ENCODE data around the gene SERINC2. TPM values are rescaled to one million over a fixed set of nuclear protein-coding genes. Genes with fewer than 3 reads are reported as not detected.
"Not testable (repeated sequence)": the region's sequence is repeated elsewhere in the genome, so short reads cannot be mapped to it uniquely, and the experiment has no call there.

SERINC2 gene
- total and polyA plus RNA-seq, 7 experiments from 2014 or later = 0.22 to 2.7 (median 0.34) TPM; not detected in 4

GRCh38 chr1:31382379-31382989 lies 30.5 kb upstream of the SERINC2 start:
- Mint-ChIP-seq H3K27me3 (peaks cover 10 to 31% (median 24%) of the 10 kb centered on the region in 5 donors), H3K27ac (no peak overlapping the region), H3K9me3 (peaks cover 0 to 3% (median 0%) of the 10 kb centered on the region in 11 donors), H3K4me3 (no peak overlapping the region), H3K36me3 (no peaks in the 10 kb centered on the region), H3K4me1 (no peaks in the 10 kb centered on the region)
- ATAC-seq (no peak), DNase-seq (no peak)
- Histone ChIP-seq H3K9me3 (ENCODE audit: control insufficient read depth in 2 of 3, low read length in 3 of 3) (no peaks in the 10 kb centered on the region), H3K36me3 (ENCODE audit: control insufficient read depth in 2 of 3, insufficient read depth in 3 of 3, low read length in 3 of 3) (no peaks in the 10 kb centered on the region), H3K4me3 (ENCODE audit: low read length) (no peak overlapping the region), H3K27ac (ENCODE audit: low read depth, low read length) (no peak overlapping the region), H3K4me1 (ENCODE audit: control insufficient read depth in 2 of 2, insufficient read depth in 2 of 2, low read length in 2 of 2) (no peaks in the 10 kb centered on the region), H3K27me3 (ENCODE audit: control insufficient read depth in 2 of 2, insufficient read depth in 2 of 2, low read length in 2 of 2) (no peaks in the 10 kb centered on the region)
- ChIA-PET POLR2A (no interaction called here), CTCF (no interaction called here)
- intact Hi-C loops (cut with micrococcal nuclease) = no loop called here

- intact Hi-C loops (cut with micrococcal nuclease) = no loop called here
- DNase-seq (no peak), ATAC-seq (no peak)
- Mint-ChIP-seq H3K4me1 (peaks cover 0 to 2% (median 0%) of the 10 kb centered on the region in 7 donors), H3K27me3 (peaks cover 10 to 36% (median 24%) of the 10 kb centered on the region in 5 donors), H3K36me3 (no peaks in the 10 kb centered on the region), H3K27ac (no peak overlapping the region), H3K4me3 (no peak overlapping the region), H3K9me3 (peaks cover 0 to 4% (median 0%) of the 10 kb centered on the region in 11 donors)
- no peaks in the 10 kb centered on the region for H3K4me1 ChIP-seq (ENCODE audit: control insufficient read depth in 2 of 2, insufficient read depth in 2 of 2, low read length in 2 of 2)
- ChIA-PET CTCF (no interaction called here), POLR2A (no interaction called here)
- H3K9me3 ChIP-seq (ENCODE audit: control insufficient read depth in 2 of 3, low read length in 3 of 3) = no peaks in the 10 kb centered on the region
- no peak overlapping the region for H3K27ac ChIP-seq (ENCODE audit: low read depth, low read length)
- no peaks in the 10 kb centered on the region for H3K27me3 ChIP-seq (ENCODE audit: control insufficient read depth in 2 of 2, insufficient read depth in 2 of 2, low read length in 2 of 2)
- no peak overlapping the region for H3K4me3 ChIP-seq (ENCODE audit: low read length)
- no peaks in the 10 kb centered on the region for H3K36me3 ChIP-seq (ENCODE audit: control insufficient read depth in 2 of 3, insufficient read depth in 3 of 3, low read length in 3 of 3)
These were observed 29.0 kb upstream of the SERINC2 start for GRCh38 chr1:31383967-31384366.

- H3K36me3 ChIP-seq (ENCODE audit: control insufficient read depth in 2 of 3, insufficient read depth in 3 of 3, low read length in 3 of 3); H3K36me3 Mint-ChIP-seq; H3K9me3 Mint-ChIP-seq; H3K4me1 ChIP-seq (ENCODE audit: control insufficient read depth in 2 of 2, insufficient read depth in 2 of 2, low read length in 2 of 2); H3K27ac ChIP-seq (ENCODE audit: low read depth, low read length); H3K4me3 ChIP-seq (ENCODE audit: low read length); H3K4me3 Mint-ChIP-seq; intact Hi-C loops (cut with micrococcal nuclease); H3K27me3 ChIP-seq (ENCODE audit: control insufficient read depth in 2 of 2, insufficient read depth in 2 of 2, low read length in 2 of 2); DNase-seq; H3K9me3 ChIP-seq (ENCODE audit: control insufficient read depth in 2 of 3, low read length in 3 of 3); ATAC-seq; H3K4me1 Mint-ChIP-seq; POLR2A ChIA-PET: not testable (repeated sequence)
- Mint-ChIP-seq H3K27ac (peak overlapping the region in 1 of 9 donors; percentile 14), H3K27me3 (peaks cover 6 to 36% (median 20%) of the 10 kb centered on the region in 5 donors)
- CTCF ChIA-PET = interaction anchor here (1.3 kb wide), 1 partner anchor 8 kb away, joined by 6 read pairs; no protein-coding TSS in a partner anchor
These were observed 26.3 kb upstream of the SERINC2 start for GRCh38 chr1:31386576-31387243.

- Mint-ChIP-seq H3K36me3 (no peaks in the 10 kb centered on the region), H3K4me3 (no peak overlapping the region), H3K27ac (peak overlapping the region in 2 of 9 donors; percentile 3 to 74), H3K27me3 (peaks cover 3 to 29% (median 12%) of the 10 kb centered on the region in 5 donors), H3K9me3 (peaks cover 0 to 2% (median 0%) of the 10 kb centered on the region in 11 donors), H3K4me1 (peaks cover 0 to 2% (median 0%) of the 10 kb centered on the region in 7 donors)
- Histone ChIP-seq H3K27ac (ENCODE audit: low read depth, low read length) (no peak overlapping the region), H3K27me3 (ENCODE audit: control insufficient read depth in 2 of 2, insufficient read depth in 2 of 2, low read length in 2 of 2) (no peaks in the 10 kb centered on the region), H3K9me3 (ENCODE audit: control insufficient read depth in 2 of 3, low read length in 3 of 3) (no peaks in the 10 kb centered on the region), H3K36me3 (ENCODE audit: control insufficient read depth in 2 of 3, insufficient read depth in 3 of 3, low read length in 3 of 3) (no peaks in the 10 kb centered on the region), H3K4me1 (ENCODE audit: control insufficient read depth in 2 of 2, insufficient read depth in 2 of 2, low read length in 2 of 2) (no peaks in the 10 kb centered on the region), H3K4me3 (ENCODE audit: low read length) (no peak overlapping the region)
- no peak for DNase-seq
- no peak for ATAC-seq
- POLR2A ChIA-PET = no interaction called here
- CTCF ChIA-PET = interaction anchor here (0.7 kb wide), 1 partner anchor 1490 kb away, joined by 3 read pairs; no protein-coding TSS in a partner anchor
- intact Hi-C loops (cut with micrococcal nuclease) = no loop called here
These were observed 25.4 kb upstream of the SERINC2 start for GRCh38 chr1:31387612-31388011.

GRCh38 chr1:31389616-31390015 lies 23.4 kb upstream of the SERINC2 start:
- Mint-ChIP-seq H3K27ac (no peak overlapping the region), H3K36me3 (no peaks in the 10 kb centered on the region), H3K4me1 (peaks cover 0 to 5% (median 5%) of the 10 kb centered on the region in 7 donors), H3K27me3 (peaks cover 0 to 23% (median 11%) of the 10 kb centered on the region in 5 donors), H3K4me3 (no peak overlapping the region), H3K9me3 (peaks cover 0 to 2% (median 0%) of the 10 kb centered on the region in 11 donors)
- ATAC-seq = no peak
- Histone ChIP-seq H3K4me3 (ENCODE audit: low read length) (no peak overlapping the region), H3K27ac (ENCODE audit: low read depth, low read length) (no peak overlapping the region), H3K4me1 (ENCODE audit: control insufficient read depth in 2 of 2, insufficient read depth in 2 of 2, low read length in 2 of 2) (peaks cover 0 to 4% of the 10 kb centered on the region in 2 donors), H3K36me3 (ENCODE audit: control insufficient read depth in 2 of 3, insufficient read depth in 3 of 3, low read length in 3 of 3) (no peaks in the 10 kb centered on the region), H3K27me3 (ENCODE audit: control insufficient read depth in 2 of 2, insufficient read depth in 2 of 2, low read length in 2 of 2) (no peaks in the 10 kb centered on the region), H3K9me3 (ENCODE audit: control insufficient read depth in 2 of 3, low read length in 3 of 3) (no peaks in the 10 kb centered on the region)
- CTCF ChIA-PET = interaction anchor here (0.6 to 2.5 kb wide), 4 partner anchors 16 to 446 kb away, joined by 3 to 7 read pairs (median 3); no protein-coding TSS in a partner anchor
- intact Hi-C loops (cut with micrococcal nuclease) = no loop called here
- no peak for DNase-seq
- POLR2A ChIA-PET = no interaction called here

GRCh38 chr1:31390071-31390470 lies 22.9 kb upstream of the SERINC2 start:
- no peak for ATAC-seq
- no peak overlapping the region for H3K27ac ChIP-seq (ENCODE audit: low read depth, low read length)
- no peaks in the 10 kb centered on the region for H3K27me3 ChIP-seq (ENCODE audit: control insufficient read depth in 2 of 2, insufficient read depth in 2 of 2, low read length in 2 of 2)
- ChIA-PET CTCF (interaction anchor here (1.0 to 2.5 kb wide), 2 partner anchors 17 to 31 kb away, joined by 3 to 7 read pairs; no protein-coding TSS in a partner anchor), POLR2A (no interaction called here)
- peaks cover 0 to 10% (median 9%) of the 10 kb centered on the region in 7 donors for H3K4me1 Mint-ChIP-seq
- H3K9me3 Mint-ChIP-seq = peaks cover 0 to 2% (median 0%) of the 10 kb centered on the region in 11 donors
- no peaks in the 10 kb centered on the region for H3K36me3 Mint-ChIP-seq
- H3K4me3 Mint-ChIP-seq = no peak overlapping the region
- DNase-seq = no peak
- H3K4me3 ChIP-seq (ENCODE audit: low read length) = no peak overlapping the region
- peaks cover 0 to 4% of the 10 kb centered on the region in 2 donors for H3K4me1 ChIP-seq (ENCODE audit: control insufficient read depth in 2 of 2, insufficient read depth in 2 of 2, low read length in 2 of 2)
- no peaks in the 10 kb centered on the region for H3K36me3 ChIP-seq (ENCODE audit: control insufficient read depth in 2 of 3, insufficient read depth in 3 of 3, low read length in 3 of 3)
- intact Hi-C loops (cut with micrococcal nuclease) = no loop called here
- no peak overlapping the region for H3K27ac Mint-ChIP-seq
- H3K27me3 Mint-ChIP-seq = peaks cover 0 to 23% (median 11%) of the 10 kb centered on the region in 5 donors
- H3K9me3 ChIP-seq (ENCODE audit: control insufficient read depth in 2 of 3, low read length in 3 of 3) = no peaks in the 10 kb centered on the region

Data from naive thymus-derived CD4-positive, alpha-beta T cell (primary cell).